Fibroblast of the aortic adventitia (primary cell): Measurements from ENCODE around the gene SMYD5. TPM values are rescaled to one million over a fixed set of nuclear protein-coding genes. Genes with fewer than 3 reads are reported as not detected.

Source experiments
- DNase-seq: peaks from one replicate; pipeline ENCODE4 v3.0.0-alpha.2; 2010; ENCODE audit warnings: low read depth
- H3K4me3 ChIP-seq: 2 replicates; pipeline ENCODE4 v1.5.1; 2011; ENCODE audit warnings: low read depth, mild to moderate bottlenecking, control low read depth, low read length, moderate library complexity
- total RNA-seq: library from RNA; depleted of rRNA; stranded (reverse); fragments of >200 nt; gene quantifications from 2 replicates; pipeline ENCODE4 v1.2.3, GENCODE V29; 2012; ENCODE audit warnings: low replicate concordance
- TF ChIP-seq, protein P1 (sequence below): IDR thresholded peaks from 2 replicates; pipeline ENCODE4 v1.5.1; 2011; ENCODE audit warnings: mild to moderate bottlenecking, low read length, control low read depth, inconsistent platforms; ENCODE audit not compliant: insufficient read depth

Gene SMYD5
- total RNA-seq, 1 donor = 21.1 TPM

DNA sequence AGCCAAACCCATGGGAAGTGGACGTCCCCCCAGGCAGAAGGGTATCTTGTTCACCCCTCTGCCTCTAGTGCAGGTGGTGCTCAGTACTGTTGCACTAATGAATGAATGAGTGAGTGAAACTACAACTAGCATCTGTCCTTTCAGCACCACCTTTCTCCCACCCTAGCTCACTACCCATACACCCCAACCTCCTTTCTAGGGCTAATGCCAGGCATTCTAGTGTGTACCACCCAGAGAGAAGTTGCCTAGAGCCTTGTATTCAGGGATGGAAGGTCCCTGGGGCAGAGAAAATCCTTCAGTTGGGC lies 42.5 kb downstream of the SMYD5 start:
- TF ChIP-seq, protein P1, sequence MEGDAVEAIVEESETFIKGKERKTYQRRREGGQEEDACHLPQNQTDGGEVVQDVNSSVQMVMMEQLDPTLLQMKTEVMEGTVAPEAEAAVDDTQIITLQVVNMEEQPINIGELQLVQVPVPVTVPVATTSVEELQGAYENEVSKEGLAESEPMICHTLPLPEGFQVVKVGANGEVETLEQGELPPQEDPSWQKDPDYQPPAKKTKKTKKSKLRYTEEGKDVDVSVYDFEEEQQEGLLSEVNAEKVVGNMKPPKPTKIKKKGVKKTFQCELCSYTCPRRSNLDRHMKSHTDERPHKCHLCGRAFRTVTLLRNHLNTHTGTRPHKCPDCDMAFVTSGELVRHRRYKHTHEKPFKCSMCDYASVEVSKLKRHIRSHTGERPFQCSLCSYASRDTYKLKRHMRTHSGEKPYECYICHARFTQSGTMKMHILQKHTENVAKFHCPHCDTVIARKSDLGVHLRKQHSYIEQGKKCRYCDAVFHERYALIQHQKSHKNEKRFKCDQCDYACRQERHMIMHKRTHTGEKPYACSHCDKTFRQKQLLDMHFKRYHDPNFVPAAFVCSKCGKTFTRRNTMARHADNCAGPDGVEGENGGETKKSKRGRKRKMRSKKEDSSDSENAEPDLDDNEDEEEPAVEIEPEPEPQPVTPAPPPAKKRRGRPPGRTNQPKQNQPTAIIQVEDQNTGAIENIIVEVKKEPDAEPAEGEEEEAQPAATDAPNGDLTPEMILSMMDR = no peak
- DNase-seq = no peak

DNA sequence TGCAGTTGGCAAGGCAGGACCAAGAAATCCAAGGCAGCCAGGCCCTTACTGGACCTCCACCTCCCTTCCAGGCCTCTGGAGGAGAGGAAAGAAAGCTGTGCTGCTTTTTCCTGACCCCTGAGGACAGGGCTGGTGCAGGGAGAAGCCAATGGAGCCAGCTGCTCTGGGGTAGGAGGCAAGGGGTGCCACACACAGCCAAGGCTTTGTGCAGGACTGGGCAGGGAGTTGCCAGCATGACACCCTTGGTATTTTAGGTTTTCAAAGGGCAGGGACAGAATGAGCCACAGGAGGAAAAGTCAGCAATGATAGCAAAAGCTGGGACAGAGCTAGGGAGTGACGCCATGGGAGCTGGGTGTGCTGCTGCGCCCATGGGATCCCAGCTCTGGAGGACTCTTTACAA lies 43.0 kb downstream of the SMYD5 start:
- TF ChIP-seq, protein P1 = no peak
- no peak for DNase-seq
- no peak overlapping the region for H3K4me3 ChIP-seq

More for the DNA sequence above, 42.5 kb downstream of the SMYD5 start:
- no peak overlapping the region for H3K4me3 ChIP-seq

DNA sequence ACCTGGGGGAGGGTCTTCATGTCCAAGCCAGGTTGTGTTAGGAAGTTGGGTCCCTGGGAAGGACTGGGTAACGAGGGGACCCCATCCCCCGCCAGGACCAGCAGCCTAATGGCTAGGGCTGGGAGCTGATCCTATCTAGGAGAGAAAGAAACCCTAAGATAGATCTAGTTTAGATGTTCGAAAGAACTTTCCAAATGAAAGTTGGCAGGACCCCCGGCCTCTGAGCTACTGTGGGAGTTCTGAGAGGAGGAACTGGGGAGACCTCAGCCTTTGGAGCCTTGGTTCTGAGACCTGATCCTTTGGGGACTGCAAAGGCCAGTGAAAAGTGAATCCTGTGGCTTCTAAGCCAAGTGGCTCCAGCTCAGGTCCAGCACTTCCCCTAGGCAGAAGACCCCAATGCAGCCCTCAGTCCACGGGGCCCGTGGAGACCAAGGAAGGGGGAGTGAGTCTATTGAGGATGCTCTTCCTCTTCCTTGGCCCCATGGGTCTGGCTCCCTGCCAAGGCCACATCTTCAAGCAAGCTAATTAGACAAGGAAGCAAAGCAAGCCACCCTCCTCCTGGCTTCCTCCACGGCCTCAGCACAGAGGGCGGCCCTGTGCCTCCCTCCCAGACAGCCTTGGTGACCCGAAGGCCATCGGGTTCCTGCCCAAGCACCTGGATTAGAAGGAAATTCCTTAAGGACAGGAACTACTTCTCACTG lies 43.5 kb downstream of the SMYD5 start:
- TF ChIP-seq, protein P1 = no peak
- no peak overlapping the region for H3K4me3 ChIP-seq
- no peak for DNase-seq

GRCh38 chr2:73258186-73258912 lies 44.3 kb downstream of the SMYD5 start:
- DNase-seq = no peak
- TF ChIP-seq, protein P1 = no peak
- H3K4me3 ChIP-seq = no peak overlapping the region

GRCh38 chr2:73258913-73259215 lies 44.8 kb downstream of the SMYD5 start:
- TF ChIP-seq, protein P1 = no peak
- DNase-seq = no peak
- no peak overlapping the region for H3K4me3 ChIP-seq

DNA sequence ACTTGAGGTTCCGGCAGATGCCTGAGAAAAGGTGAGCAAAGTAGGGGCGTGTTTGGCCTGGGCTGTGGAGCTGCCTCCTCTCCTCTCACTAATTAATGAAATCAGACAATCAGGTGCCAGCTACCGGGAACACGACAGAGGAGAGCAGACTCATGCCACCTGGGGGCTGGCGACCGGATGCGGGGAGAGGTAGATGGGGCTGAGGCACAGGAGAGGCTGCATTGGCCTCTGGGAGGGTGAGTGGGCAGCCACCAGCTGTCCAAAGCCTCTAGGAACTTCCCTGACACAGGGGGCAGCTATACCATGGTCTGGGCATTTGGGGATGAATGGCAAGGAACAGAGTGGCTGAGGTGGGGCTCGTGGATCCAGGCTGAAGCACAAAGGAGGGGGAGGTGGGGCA lies 45.2 kb downstream of the SMYD5 start:
- DNase-seq = no peak
- no peak overlapping the region for H3K4me3 ChIP-seq
- TF ChIP-seq, protein P1 = no peak
